GM04504 (cell line): Measurements from ENCODE around the gene ARHGAP23.
A peak's percentile ranks its signal among the peaks of the same experiment; 100 is the strongest.
"Not testable (repeated sequence)": the region's sequence is repeated elsewhere in the genome, so short reads cannot be mapped to it uniquely, and the experiment has no call there.

Experiments
- DNase-seq: peaks from one replicate; pipeline ENCODE4 v3.0.0-alpha.2; 2012; ENCODE audit warnings: low read depth

The ARHGAP23 gene

GRCh38 chr17:38485681-38486298, 57.5 kb downstream of the ARHGAP23 start:
- not testable (repeated sequence) for DNase-seq

GRCh38 chr17:38489774-38490173, 61.5 kb downstream of the ARHGAP23 start:
- DNase-seq: not testable (repeated sequence)

GRCh38 chr17:38491346-38492066, 63.2 kb downstream of the ARHGAP23 start:
- not testable (repeated sequence) for DNase-seq

GRCh38 chr17:38492067-38493040, 64.1 kb downstream of the ARHGAP23 start:
- peak; percentile 59 for DNase-seq

GRCh38 chr17:38494152-38494551, 65.9 kb downstream of the ARHGAP23 start:
- DNase-seq: not testable (repeated sequence)

- not testable (repeated sequence) for DNase-seq
These were observed 69.4 kb downstream of the ARHGAP23 start for GRCh38 chr17:38497656-38498055.

GRCh38 chr17:38498353-38498752, 70.1 kb downstream of the ARHGAP23 start:
- DNase-seq: no peak

GRCh38 chr17:38499230-38499629, 71.0 kb downstream of the ARHGAP23 start:
- not testable (repeated sequence) for DNase-seq

GRCh38 chr17:38501718-38502117, 73.5 kb downstream of the ARHGAP23 start:
- not testable (repeated sequence) for DNase-seq

- DNase-seq: not testable (repeated sequence)
These were observed 75.1 kb downstream of the ARHGAP23 start for GRCh38 chr17:38503286-38503913.

GRCh38 chr17:38504216-38504615, 76.0 kb downstream of the ARHGAP23 start:
- no peak for DNase-seq

- DNase-seq: no peak
These were observed 79.2 kb downstream of the ARHGAP23 start for GRCh38 chr17:38507436-38507835.

- DNase-seq: no peak
These were observed 79.8 kb downstream of the ARHGAP23 start for GRCh38 chr17:38507921-38508569.

GRCh38 chr17:38508570-38508950, 80.3 kb downstream of the ARHGAP23 start:
- DNase-seq: no peak

GRCh38 chr17:38508954-38509771, 80.9 kb downstream of the ARHGAP23 start:
- DNase-seq: peak; percentile 38

- DNase-seq: no peak
These were observed 81.6 kb downstream of the ARHGAP23 start for GRCh38 chr17:38509772-38510420.

GRCh38 chr17:38510421-38511149, 82.3 kb downstream of the ARHGAP23 start:
- DNase-seq: no peak

- DNase-seq: peak; percentile 52
These were observed 83.2 kb downstream of the ARHGAP23 start for GRCh38 chr17:38511150-38512108.
